Mesodermal cell (in vitro differentiated cells): ENCODE measurements around the gene ERV3-1.
"Not testable (repeated sequence)": the region's sequence is repeated elsewhere in the genome, so short reads cannot be mapped to it uniquely, and the experiment has no call there.

Experiments
- H3K27ac ChIP-seq: 2 replicates; pipeline ENCODE4 v1.7.0; 2013; ENCODE audit warnings: mild to moderate bottlenecking, low read depth, low read length, moderate library complexity; ENCODE audit not compliant: severe bottlenecking
- H3K36me3 ChIP-seq: 2 replicates; pipeline ENCODE4 v1.7.1; 2013; ENCODE audit warnings: mild to moderate bottlenecking, low read length, moderate library complexity; ENCODE audit not compliant: control insufficient read depth, insufficient read depth
- H3K4me1 ChIP-seq: one replicate; pipeline ENCODE4 v1.7.1; 2013; ENCODE audit warnings: mild to moderate bottlenecking, low read length; ENCODE audit not compliant: insufficient read depth, control insufficient read depth, poor library complexity, severe bottlenecking
- H3K4me3 ChIP-seq: 2 replicates; pipeline ENCODE4 v1.7.0; 2013; ENCODE audit warnings: low read length, control low read depth, mild to moderate bottlenecking; ENCODE audit not compliant: insufficient read depth, poor library complexity, severe bottlenecking; ENCODE audit errors: extremely low read depth
- H3K9me3 ChIP-seq: 2 replicates; pipeline ENCODE4 v1.7.1; 2013; ENCODE audit warnings: mild to moderate bottlenecking, low read length, moderate library complexity; ENCODE audit not compliant: control insufficient read depth
- WGBS, 2 experiments: methylation state at CpG; one replicate each; pipeline ENCODE4 v1.1.5; 2013; ENCODE audit warnings: missing lambda C conversion rate in 2 of 2; ENCODE audit not compliant: insufficient coverage in 2 of 2; 5-methylcytosine and 5-hydroxymethylcytosine counted together

ERV3-1 gene

DNA sequence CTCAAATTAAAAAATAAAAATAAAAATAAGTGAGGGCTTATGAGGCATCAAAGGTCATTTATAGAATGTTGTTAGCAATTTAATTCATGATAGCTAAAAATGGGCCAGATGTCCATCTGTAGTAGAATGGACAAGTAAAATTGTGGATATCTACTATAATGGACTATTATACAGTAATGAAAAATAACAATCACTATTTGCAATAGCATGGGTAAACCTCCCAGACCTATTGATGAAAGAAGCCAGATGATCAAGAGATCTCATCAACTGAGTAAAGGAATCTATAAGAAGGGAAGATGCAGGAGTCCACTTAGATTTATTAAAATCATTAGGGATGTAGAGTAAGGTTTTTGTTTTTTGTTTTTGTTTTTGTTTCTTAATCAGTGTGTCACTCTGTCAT is 29.0 kb upstream of the ERV3-1 start:
- H3K36me3 ChIP-seq, H3K4me3 ChIP-seq: not testable (repeated sequence)

DNA sequence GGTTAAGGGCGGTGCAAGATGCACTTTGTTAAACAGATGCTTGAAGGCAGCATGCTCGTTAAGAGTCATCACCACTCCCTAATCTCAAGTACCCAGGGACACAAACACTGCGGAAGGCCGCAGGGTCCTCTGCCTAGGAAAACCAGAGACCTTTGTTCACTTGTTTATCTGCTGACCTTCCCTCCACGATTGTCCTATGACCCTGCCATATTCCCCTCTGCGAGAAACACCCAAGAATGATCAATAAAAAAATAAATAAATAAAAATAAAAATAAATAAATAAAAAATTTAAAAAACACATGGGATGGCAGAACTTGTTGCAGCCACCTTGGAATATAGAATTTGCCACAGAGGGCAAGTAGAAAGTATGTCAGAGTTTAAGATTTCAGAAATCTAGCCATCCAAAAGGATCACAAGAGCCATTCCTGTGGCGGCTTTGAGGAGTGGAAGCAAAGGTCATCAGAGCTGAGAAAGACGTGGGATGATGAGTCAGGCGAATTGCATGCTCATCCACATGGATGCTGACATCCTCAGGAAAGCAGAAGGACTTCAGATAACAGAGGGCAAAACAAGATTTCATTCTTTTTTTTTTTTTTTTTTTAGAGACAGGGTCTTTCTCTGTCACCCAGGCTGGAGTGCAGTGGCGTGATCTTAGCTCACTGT is 27.8 kb upstream of the ERV3-1 start:
- not testable (repeated sequence) for H3K36me3 ChIP-seq, H3K9me3 ChIP-seq, H3K4me1 ChIP-seq, H3K4me3 ChIP-seq
- peak overlapping the region; percentile 36 for H3K27ac ChIP-seq
- 52 to 78% methylated on average over 2 of the region's 10 CpGs for WGBS, 2 experiments

More for the DNA sequence above, 29.0 kb upstream of the ERV3-1 start:
- not testable (repeated sequence) for H3K27ac ChIP-seq, H3K4me1 ChIP-seq, H3K9me3 ChIP-seq

- H3K36me3 ChIP-seq = not testable (repeated sequence)
These were observed 26.9 kb upstream of the ERV3-1 start for GRCh38 chr7:65033391-65033790.

GRCh38 chr7:65025023-65025422 is 18.5 kb upstream of the ERV3-1 start:
- H3K4me1 ChIP-seq, H3K36me3 ChIP-seq, H3K9me3 ChIP-seq, H3K4me3 ChIP-seq, H3K27ac ChIP-seq: not testable (repeated sequence)

More at GRCh38 chr7:65033391-65033790, 26.9 kb upstream of the ERV3-1 start:
- not testable (repeated sequence) for H3K4me3 ChIP-seq, H3K4me1 ChIP-seq, H3K27ac ChIP-seq, H3K9me3 ChIP-seq
- WGBS, 2 experiments = 96 to 100% methylated on average over 1 to 16 of the region's 30 CpGs

DNA sequence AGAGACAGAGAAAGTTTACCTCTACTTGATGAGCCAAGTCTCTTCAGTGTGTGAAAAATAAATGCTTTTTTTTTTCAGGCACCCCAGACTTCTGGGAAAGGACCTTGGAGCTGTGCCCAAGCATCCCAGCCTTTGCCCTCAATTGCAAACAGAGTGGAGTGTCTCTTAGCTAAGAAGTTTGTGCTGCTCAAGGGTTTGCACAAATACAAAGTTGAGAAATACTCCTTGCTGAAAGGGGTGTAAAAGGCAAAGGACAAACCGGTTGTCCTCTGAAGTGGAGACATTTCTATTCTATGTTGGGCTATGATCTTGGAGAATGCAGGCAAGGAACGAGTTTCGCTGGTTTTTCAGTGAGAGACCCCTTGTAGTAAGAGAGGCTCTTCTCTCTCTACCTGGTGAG is 14.5 kb upstream of the ERV3-1 start:
- H3K4me1 ChIP-seq, H3K9me3 ChIP-seq, H3K4me3 ChIP-seq, H3K36me3 ChIP-seq, H3K27ac ChIP-seq: not testable (repeated sequence)
- WGBS, 2 experiments = no CpG with 5 or more reads among the region's 3 CpGs

- not testable (repeated sequence) for H3K36me3 ChIP-seq, H3K9me3 ChIP-seq, H3K27ac ChIP-seq, H3K4me3 ChIP-seq, H3K4me1 ChIP-seq
- WGBS, 2 experiments = 73 to 88% methylated on average over 4 to 6 of the region's 7 CpGs
These were observed 3.4 kb upstream of the ERV3-1 start for GRCh38 chr7:65009881-65010280.

DNA sequence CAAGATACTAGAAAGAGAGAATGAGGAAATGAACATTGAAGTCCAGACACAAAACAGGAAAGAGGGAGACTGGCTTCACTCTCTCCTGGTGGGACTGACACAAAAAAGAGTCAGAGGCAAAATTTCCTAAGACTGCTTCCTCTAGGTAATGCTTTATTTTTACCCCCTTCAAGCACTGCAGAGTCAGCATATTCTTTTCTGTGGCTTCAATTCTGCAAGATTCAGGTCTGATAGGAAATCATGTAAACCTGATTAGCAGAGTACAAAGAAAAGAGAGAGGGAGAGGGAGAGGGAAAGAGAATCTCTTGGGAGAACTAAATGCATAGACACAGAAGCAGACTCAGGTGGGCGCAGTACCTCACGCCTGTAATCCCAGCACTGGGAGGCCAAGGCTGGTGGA is 2.9 kb upstream of the ERV3-1 start:
- not testable (repeated sequence) for H3K27ac ChIP-seq, H3K9me3 ChIP-seq, H3K4me3 ChIP-seq, H3K4me1 ChIP-seq
- peaks cover 12% of the 10 kb centered on the region for H3K36me3 ChIP-seq
- WGBS, 2 experiments = 92% methylated on average over 2 of the region's 2 CpGs; no CpG with 5 or more reads in 1 of the 2 experiments

DNA sequence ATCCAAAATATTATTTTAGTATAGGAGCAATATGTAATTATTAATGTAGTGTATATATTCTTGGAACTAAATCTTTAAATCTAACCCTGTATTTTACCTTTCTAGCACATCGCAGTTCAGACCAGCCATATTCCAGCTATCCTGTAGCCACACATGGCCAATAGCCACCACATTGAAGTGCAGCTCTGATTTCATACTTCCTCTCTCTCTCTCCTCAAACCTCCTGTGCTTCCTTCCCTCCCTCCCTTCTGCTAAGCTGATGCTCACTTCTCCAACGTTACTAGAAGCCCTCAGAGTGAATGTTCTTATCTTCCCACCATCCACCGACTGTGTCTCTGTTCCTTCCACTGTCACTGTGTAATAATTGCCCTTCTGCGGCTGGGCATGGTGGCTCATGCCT is 549 bp upstream of the ERV3-1 start:
- not testable (repeated sequence) for H3K4me3 ChIP-seq, H3K4me1 ChIP-seq, H3K9me3 ChIP-seq, H3K27ac ChIP-seq
- WGBS, 2 experiments = 40 to 100% methylated on average over 1 of the region's 4 CpGs
- H3K36me3 ChIP-seq = peaks cover 33% of the 10 kb centered on the region

DNA sequence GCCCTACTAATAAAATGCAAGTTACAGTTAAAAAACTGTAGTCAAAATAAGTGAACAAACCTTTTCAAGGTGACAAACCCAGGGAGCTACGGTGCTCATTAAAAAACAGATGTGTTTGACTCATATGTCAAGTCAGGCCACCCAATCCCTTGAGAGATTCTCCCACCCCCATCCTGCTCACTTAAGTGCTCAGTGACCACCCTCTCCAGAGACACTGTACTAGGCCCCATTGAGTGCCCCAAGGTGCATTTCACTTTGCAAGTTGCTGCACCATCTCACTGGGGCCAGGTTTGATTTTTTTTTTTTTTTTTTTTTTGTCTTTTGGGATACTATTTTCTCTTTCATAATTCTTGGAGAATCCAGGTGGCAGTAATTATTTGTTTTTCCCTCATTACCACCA is 1.9 kb downstream of the ERV3-1 start:
- WGBS, 2 experiments = 100% methylated on average over 1 of the region's 1 CpG

GRCh38 chr7:65002972-65003585 is 3.4 kb downstream of the ERV3-1 start:
- Histone ChIP-seq H3K9me3 (peaks cover 36% of the 10 kb centered on the region), H3K4me1 (peaks cover 6% of the 10 kb centered on the region), H3K4me3 (no peak overlapping the region), H3K36me3 (peaks cover 70% of the 10 kb centered on the region), H3K27ac (no peak overlapping the region)
- 88% methylated on average over 1 of the region's 2 CpGs; no CpG with 5 or more reads in 1 of the 2 experiments for WGBS, 2 experiments

More for the DNA sequence above, 1.9 kb downstream of the ERV3-1 start:
- no peak overlapping the region for H3K27ac ChIP-seq
- peak overlapping the region; percentile 74 for H3K4me3 ChIP-seq
- peaks cover 6% of the 10 kb centered on the region for H3K4me1 ChIP-seq
- H3K36me3 ChIP-seq = peaks cover 55% of the 10 kb centered on the region
- peaks cover 23% of the 10 kb centered on the region for H3K9me3 ChIP-seq

DNA sequence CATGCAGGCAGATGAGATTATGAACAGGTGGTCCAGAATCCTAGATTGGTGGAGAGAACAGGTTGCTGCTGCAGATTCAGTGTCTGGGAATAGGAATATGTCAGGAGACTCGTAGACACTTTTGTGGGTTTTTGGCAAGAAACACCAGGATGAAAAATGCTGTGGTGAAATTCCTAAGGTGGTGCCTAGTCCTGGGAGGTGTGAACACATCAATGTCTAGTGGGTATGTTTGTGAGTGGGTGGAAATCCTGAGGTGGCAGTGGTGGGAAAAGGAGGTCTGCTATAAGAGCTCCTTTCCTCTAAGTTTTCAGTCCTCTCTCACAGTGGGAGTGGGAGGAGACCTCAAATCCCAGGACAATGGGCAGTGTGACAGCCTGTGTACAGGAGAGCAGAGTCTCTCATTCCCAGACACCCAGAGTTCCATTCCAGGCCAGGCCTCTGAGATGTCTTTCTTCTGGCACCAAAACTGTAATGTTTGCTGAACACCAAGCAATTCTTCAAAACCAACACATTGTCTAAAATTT is 5.1 kb downstream of the ERV3-1 start:
- H3K4me1 ChIP-seq = peaks cover 6% of the 10 kb centered on the region
- H3K27ac ChIP-seq = no peak overlapping the region
- 0% methylated on average over 1 of the region's 1 CpG for WGBS, 2 experiments
- no peak overlapping the region for H3K4me3 ChIP-seq
- peaks cover 52% of the 10 kb centered on the region for H3K9me3 ChIP-seq
- peaks cover 87% of the 10 kb centered on the region for H3K36me3 ChIP-seq
